ENCODE results near the gene GGN.
"Not testable (repeated sequence)": the region's sequence is repeated elsewhere in the genome, so short reads cannot be mapped to it uniquely, and the experiment has no call there.

The GGN gene

DNA sequence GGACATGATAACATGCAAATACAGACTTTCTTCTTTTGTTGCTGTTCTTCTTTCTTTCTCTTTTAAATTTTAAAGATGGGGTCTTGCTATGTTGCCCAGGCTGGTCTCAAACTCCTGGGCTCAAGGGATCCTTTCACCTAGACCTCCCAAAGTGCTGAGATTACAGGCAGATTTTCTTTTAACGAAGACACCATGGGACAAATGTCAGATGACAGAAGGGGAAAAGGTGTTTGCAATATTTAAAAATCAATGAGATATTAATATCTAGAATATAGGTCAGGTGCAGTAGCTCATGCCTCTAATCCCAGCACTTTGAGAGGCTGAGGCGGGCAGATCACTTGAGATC is 42.0 kb upstream of the GGN start:
- Histone ChIP-seq H3K18ac (ENCODE audit: low read length) (no peak overlapping the region), H3K9ac (ENCODE audit: low read length) (no peak overlapping the region), H3K4ac (ENCODE audit: low read depth, low read length) (no peak overlapping the region), H2BK120ac (ENCODE audit: low read depth, low read length) (no peak overlapping the region), H3K79me1 (ENCODE audit: low read length) (no peaks in the 10 kb centered on the region), H3K27ac (ENCODE audit: low read depth, low read length) (no peak overlapping the region), H3K79me2 (ENCODE audit: control insufficient read depth, insufficient read depth, low read length) (no peaks in the 10 kb centered on the region), H3K56ac (ENCODE audit: low read length) (no peak overlapping the region), H3K4me2 (ENCODE audit: low read length) (no peak overlapping the region), H4K5ac (ENCODE audit: low read length) (no peak overlapping the region), H4K8ac (ENCODE audit: low read depth, low read length) (no peak overlapping the region), H3K4me1 (ENCODE audit: control insufficient read depth, low read depth, low read length) (peaks cover 8% of the 10 kb centered on the region), H2BK5ac (ENCODE audit: low read length) (no peak overlapping the region), H3K4me3 (ENCODE audit: low read length) (no peak overlapping the region), H3K23ac (ENCODE audit: low read length) (no peak overlapping the region), H3K27me3 (ENCODE audit: insufficient read depth, low read length, poor library complexity) (no peaks in the 10 kb centered on the region), H2AK5ac (ENCODE audit: low read length) (no peak overlapping the region), H2BK15ac (replicated peaks; ENCODE audit: low read depth) (no peak overlapping the region), H3K36me3 (ENCODE audit: control insufficient read depth, insufficient read depth, low read length) (no peaks in the 10 kb centered on the region)
- DNase-seq, result no peak
- WGBS (ENCODE audit: extremely low coverage, insufficient coverage, low lambda C conversion rate), result no CpG with 5 or more reads among the region's 2 CpGs

DNA sequence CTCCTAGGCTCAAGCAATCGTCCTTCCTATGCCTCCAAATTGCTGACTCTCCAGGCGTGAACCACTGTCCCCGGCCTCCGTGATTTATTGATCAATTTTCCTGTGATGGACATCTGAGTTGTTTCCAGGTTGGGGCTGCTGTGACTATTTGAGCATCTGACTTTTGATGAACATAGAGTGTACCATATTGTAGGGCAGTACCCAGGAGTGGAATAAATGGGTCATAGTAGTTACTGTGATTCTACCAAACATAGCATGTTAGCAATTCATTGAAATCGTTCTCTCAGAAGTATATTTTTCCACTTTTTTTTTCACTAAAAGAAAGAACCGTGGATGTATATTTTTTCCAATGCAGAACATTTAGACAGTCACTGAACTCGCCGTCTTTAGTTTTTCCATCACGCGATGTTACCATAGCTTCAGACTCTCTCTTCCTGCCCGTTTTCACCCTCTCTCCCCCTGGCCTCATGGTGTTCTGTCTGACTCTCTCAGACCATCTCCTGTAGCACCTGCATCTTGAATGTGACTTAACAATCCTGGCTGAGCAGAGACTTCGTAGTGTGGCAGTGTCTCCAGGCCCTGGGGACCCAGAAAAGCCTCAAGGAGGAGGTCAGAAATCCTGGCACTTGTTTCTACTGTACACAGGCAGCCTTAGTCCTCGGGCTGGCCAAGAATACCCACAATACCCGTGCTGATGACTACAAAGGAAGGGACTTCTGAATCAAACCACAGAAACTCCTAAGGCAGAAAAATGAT is 41.4 kb upstream of the GGN start:
- no peak overlapping the region for H3K27ac ChIP-seq (ENCODE audit: low read depth, low read length)
- peaks cover 6% of the 10 kb centered on the region for H3K4me1 ChIP-seq (ENCODE audit: control insufficient read depth, low read depth, low read length)
- no CpG with 5 or more reads among the region's 14 CpGs for WGBS (ENCODE audit: extremely low coverage, insufficient coverage, low lambda C conversion rate)

DNA sequence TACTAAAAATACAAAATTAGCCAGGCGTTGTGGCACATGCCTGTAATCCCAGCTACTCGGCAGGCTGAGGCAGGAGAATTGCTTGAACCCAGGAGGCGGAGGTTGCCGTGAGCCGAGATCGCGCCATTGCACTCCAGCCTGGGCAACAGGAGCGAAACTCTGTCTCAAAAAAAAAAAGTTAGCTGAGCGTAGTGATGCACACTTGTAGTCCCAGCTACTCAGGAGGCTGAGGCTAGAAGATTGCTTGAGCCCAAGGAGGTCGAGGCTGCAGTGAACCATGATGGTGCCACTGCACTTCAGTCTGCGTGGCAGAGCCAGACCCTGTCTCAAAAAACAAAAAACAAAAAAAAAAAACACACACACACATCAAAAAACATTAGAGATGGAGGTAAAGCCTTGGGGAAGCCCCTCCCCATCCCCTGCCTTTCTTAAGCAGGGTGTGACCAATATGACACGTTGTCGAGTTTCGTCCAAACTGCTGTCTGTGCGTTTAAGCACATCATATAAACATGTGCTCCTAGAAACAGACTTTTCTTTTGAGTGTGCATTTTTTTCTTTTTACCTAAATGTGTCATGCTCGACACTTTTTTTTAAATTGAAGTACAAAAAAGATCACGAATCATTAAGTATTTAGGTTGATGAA is 39.3 kb upstream of the GGN start:
- H2BK15ac ChIP-seq (replicated peaks; ENCODE audit: low read depth); H3K79me1 ChIP-seq (ENCODE audit: low read length); H3K18ac ChIP-seq (ENCODE audit: low read length); H3K36me3 ChIP-seq (ENCODE audit: control insufficient read depth, insufficient read depth, low read length); H2BK5ac ChIP-seq (ENCODE audit: low read length); H3K9ac ChIP-seq (ENCODE audit: low read length); H3K4me2 ChIP-seq (ENCODE audit: low read length); DNase-seq; H4K5ac ChIP-seq (ENCODE audit: low read length); H3K4me1 ChIP-seq (ENCODE audit: control insufficient read depth, low read depth, low read length); H3K79me2 ChIP-seq (ENCODE audit: control insufficient read depth, insufficient read depth, low read length); H3K4me3 ChIP-seq (ENCODE audit: low read length); H3K27me3 ChIP-seq (ENCODE audit: insufficient read depth, low read length, poor library complexity); H4K8ac ChIP-seq (ENCODE audit: low read depth, low read length); H2AK5ac ChIP-seq (ENCODE audit: low read length); H2BK120ac ChIP-seq (ENCODE audit: low read depth, low read length); H3K23ac ChIP-seq (ENCODE audit: low read length); H3K4ac ChIP-seq (ENCODE audit: low read depth, low read length); H3K56ac ChIP-seq (ENCODE audit: low read length); H3K27ac ChIP-seq (ENCODE audit: low read depth, low read length): not testable (repeated sequence)
- no CpG with 5 or more reads among the region's 17 CpGs for WGBS (ENCODE audit: extremely low coverage, insufficient coverage, low lambda C conversion rate)

More for the DNA sequence above, 41.4 kb upstream of the GGN start:
- no peak overlapping the region for H4K5ac ChIP-seq (ENCODE audit: low read length)
- H3K4ac ChIP-seq (ENCODE audit: low read depth, low read length), result no peak overlapping the region
- no peak overlapping the region for H3K9ac ChIP-seq (ENCODE audit: low read length)
- no peak overlapping the region for H2AK5ac ChIP-seq (ENCODE audit: low read length)
- no peak overlapping the region for H3K56ac ChIP-seq (ENCODE audit: low read length)
- H3K23ac ChIP-seq (ENCODE audit: low read length), result no peak overlapping the region
- no peak overlapping the region for H3K4me3 ChIP-seq (ENCODE audit: low read length)
- H3K18ac ChIP-seq (ENCODE audit: low read length), result no peak overlapping the region
- DNase-seq, result no peak
- H2BK15ac ChIP-seq (replicated peaks; ENCODE audit: low read depth), result no peak overlapping the region
- H4K8ac ChIP-seq (ENCODE audit: low read depth, low read length), result no peak overlapping the region
- H3K36me3 ChIP-seq (ENCODE audit: control insufficient read depth, insufficient read depth, low read length), result no peaks in the 10 kb centered on the region
- H3K4me2 ChIP-seq (ENCODE audit: low read length), result no peak overlapping the region
- no peak overlapping the region for H2BK5ac ChIP-seq (ENCODE audit: low read length)
- no peak overlapping the region for H2BK120ac ChIP-seq (ENCODE audit: low read depth, low read length)
- H3K27me3 ChIP-seq (ENCODE audit: insufficient read depth, low read length, poor library complexity), result no peaks in the 10 kb centered on the region
- no peaks in the 10 kb centered on the region for H3K79me2 ChIP-seq (ENCODE audit: control insufficient read depth, insufficient read depth, low read length)
- H3K79me1 ChIP-seq (ENCODE audit: low read length), result no peaks in the 10 kb centered on the region

DNA sequence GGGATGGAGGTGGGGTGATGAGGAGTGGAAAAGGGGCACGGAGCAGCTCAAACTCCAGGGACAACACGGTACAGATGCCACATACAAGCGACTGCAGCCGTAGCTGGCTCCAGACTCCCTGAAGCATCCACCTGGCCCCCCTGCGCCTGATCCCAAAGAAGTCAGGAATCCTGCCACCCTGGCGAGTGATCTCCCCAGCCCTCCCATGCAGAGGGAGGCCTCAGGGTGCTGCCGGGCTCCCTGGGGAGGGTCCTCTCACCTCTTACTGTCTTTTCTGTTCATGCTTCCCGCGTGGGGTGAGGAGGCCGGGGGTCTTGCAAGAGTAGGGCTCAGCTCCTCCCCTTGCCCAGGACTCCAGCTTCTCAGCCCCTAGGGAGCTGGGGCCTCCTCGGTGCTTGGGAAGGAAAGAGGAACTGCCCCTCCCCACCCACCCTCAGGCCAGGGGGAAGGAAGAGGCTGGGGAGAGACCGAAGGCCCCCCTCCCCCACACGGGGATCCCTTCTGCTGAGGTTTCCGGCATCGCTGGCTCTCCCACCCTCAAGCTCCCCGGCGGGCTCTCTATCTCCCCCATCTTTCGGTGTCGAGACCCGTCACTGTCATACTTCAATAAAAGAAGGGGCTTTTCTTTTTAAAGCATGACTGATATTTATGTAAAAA is 38.1 kb upstream of the GGN start, which contains the start of gene RASGRP4:
Gene RASGRP4, minus strand, starts transcription at position 410 of the 657 bp plus-strand sequence. Its CDS starts 128 bp downstream, at position 282.
- Histone ChIP-seq H3K79me2 (ENCODE audit: control insufficient read depth, insufficient read depth, low read length) (no peaks in the 10 kb centered on the region), H3K56ac (ENCODE audit: low read length) (peak within 1 kb of the TSS; percentile 76), H2BK15ac (replicated peaks; ENCODE audit: low read depth) (no peak within 1 kb of the TSS), H3K36me3 (ENCODE audit: control insufficient read depth, insufficient read depth, low read length) (no peaks in the 10 kb centered on the region), H3K9ac (ENCODE audit: low read length) (peak within 1 kb of the TSS; percentile 51), H3K79me1 (ENCODE audit: low read length) (no peaks in the 10 kb centered on the region), H3K18ac (ENCODE audit: low read length) (peak within 1 kb of the TSS; percentile 42), H3K4ac (ENCODE audit: low read depth, low read length) (peak within 1 kb of the TSS; percentile 28), H2AK5ac (ENCODE audit: low read length) (no peak within 1 kb of the TSS), H3K4me3 (ENCODE audit: low read length) (no peak within 1 kb of the TSS), H4K8ac (ENCODE audit: low read depth, low read length) (no peak within 1 kb of the TSS), H3K27me3 (ENCODE audit: insufficient read depth, low read length, poor library complexity) (no peaks in the 10 kb centered on the region), H3K27ac (ENCODE audit: low read depth, low read length) (no peak within 1 kb of the TSS), H2BK5ac (ENCODE audit: low read length) (no peak within 1 kb of the TSS), H3K4me1 (ENCODE audit: control insufficient read depth, low read depth, low read length) (peaks cover 4% of the 10 kb centered on the region), H3K4me2 (ENCODE audit: low read length) (no peak within 1 kb of the TSS), H2BK120ac (ENCODE audit: low read depth, low read length) (no peak within 1 kb of the TSS), H4K5ac (ENCODE audit: low read length) (no peak within 1 kb of the TSS), H3K23ac (ENCODE audit: low read length) (no peak within 1 kb of the TSS)
- peak; percentile 30 for DNase-seq
- no CpG with 5 or more reads among the region's 20 CpGs for WGBS (ENCODE audit: extremely low coverage, insufficient coverage, low lambda C conversion rate)

DNA sequence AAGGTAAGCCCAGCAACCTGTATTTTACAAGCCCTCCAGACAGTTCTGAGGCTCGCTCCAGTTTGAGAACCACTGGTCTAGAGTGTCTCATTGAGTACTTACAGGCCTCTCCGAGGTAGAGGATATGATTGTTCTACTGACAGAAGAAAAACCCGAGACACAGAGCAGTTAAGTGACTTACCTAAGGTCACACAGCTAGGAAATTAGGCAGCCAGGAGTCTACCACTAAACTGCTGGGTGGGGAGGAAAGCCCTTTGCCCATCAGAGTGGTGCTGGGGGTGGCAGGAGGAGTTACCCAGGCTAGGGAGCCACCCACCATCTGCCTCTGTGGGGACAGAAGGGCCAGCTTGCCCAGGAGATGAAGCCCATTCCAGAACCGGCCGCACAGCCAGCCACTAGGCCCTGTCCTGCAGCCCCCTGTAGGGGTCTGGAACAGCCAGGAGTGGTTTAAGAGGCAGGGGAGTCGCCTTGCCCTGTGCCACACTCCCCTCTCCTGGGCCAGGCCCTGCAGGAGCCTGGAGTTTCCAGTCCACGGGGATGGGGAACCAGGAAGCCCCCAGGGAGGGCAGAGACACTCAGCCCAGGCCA is 37.5 kb upstream of the GGN start:
- Histone ChIP-seq H4K8ac (ENCODE audit: low read depth, low read length) (no peak overlapping the region), H4K5ac (ENCODE audit: low read length) (no peak overlapping the region), H3K18ac (ENCODE audit: low read length) (no peak overlapping the region), H2BK5ac (ENCODE audit: low read length) (no peak overlapping the region), H3K4ac (ENCODE audit: low read depth, low read length) (peak overlapping the region; percentile 28), H2BK15ac (replicated peaks; ENCODE audit: low read depth) (no peak overlapping the region), H3K27me3 (ENCODE audit: insufficient read depth, low read length, poor library complexity) (no peaks in the 10 kb centered on the region), H3K79me1 (ENCODE audit: low read length) (no peaks in the 10 kb centered on the region), H3K4me3 (ENCODE audit: low read length) (no peak overlapping the region), H2BK120ac (ENCODE audit: low read depth, low read length) (no peak overlapping the region), H3K9ac (ENCODE audit: low read length) (peak overlapping the region; percentile 51), H3K56ac (ENCODE audit: low read length) (peak overlapping the region; percentile 76), H3K23ac (ENCODE audit: low read length) (no peak overlapping the region), H3K79me2 (ENCODE audit: control insufficient read depth, insufficient read depth, low read length) (no peaks in the 10 kb centered on the region), H3K4me1 (ENCODE audit: control insufficient read depth, low read depth, low read length) (peaks cover 4% of the 10 kb centered on the region), H3K36me3 (ENCODE audit: control insufficient read depth, insufficient read depth, low read length) (no peaks in the 10 kb centered on the region), H3K27ac (ENCODE audit: low read depth, low read length) (no peak overlapping the region), H3K4me2 (ENCODE audit: low read length) (no peak overlapping the region), H2AK5ac (ENCODE audit: low read length) (no peak overlapping the region)
- DNase-seq, result no peak
- WGBS (ENCODE audit: extremely low coverage, insufficient coverage, low lambda C conversion rate), result no CpG with 5 or more reads among the region's 7 CpGs
